ENCODE measurements around the gene SMARCB1. TPM values are rescaled to one million over a fixed set of nuclear protein-coding genes. Genes with fewer than 3 reads are reported as not detected.

Gene SMARCB1
- total and polyA plus RNA-seq, 5 donors from 2014 or later, result 28.3 to 58.4 (median 30.6) TPM

DNA sequence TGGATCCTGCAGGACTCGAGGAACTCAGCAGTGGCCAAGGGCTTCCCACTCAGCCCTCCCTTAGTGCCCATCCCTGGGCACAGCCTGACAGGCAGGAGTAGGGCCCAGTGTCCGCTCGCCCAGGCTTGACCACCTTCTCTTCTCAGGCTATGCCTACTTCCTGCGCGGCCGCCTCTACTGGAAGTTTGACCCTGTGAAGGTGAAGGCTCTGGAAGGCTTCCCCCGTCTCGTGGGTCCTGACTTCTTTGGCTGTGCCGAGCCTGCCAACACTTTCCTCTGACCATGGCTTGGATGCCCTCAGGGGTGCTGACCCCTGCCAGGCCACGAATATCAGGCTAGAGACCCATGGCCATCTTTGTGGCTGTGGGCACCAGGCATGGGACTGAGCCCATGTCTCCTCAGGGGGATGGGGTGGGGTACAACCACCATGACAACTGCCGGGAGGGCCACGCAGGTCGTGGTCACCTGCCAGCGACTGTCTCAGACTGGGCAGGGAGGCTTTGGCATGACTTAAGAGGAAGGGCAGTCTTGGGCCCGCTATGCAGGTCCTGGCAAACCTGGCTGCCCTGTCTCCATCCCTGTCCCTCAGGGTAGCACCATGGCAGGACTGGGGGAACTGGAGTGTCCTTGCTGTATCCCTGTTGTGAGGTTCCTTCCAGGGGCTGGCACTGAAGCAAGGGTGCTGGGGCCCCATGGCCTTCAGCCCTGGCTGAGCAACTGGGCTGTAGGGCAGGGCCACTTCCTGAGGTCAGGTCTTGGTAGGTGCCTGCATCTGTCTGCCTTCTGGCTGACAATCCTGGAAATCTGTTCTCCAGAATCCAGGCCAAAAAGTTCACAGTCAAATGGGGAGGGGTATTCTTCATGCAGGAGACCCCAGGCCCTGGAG is 3.3 kb upstream of the SMARCB1 start:
- H3K27me3 ChIP-seq (ENCODE audit: control insufficient read depth, insufficient read depth, low read length), result no peaks in the 10 kb centered on the region
- H3K27ac ChIP-seq (ENCODE audit: insufficient read depth, low read length, poor library complexity, severe bottlenecking), result no peak overlapping the region
- Mint-ChIP-seq H3K27me3 (peaks cover 4% of the 10 kb centered on the region), H3K27ac (no peak overlapping the region), H3K36me3 (no peaks in the 10 kb centered on the region), H3K4me3 (peak overlapping the region in 1 of 4 donors; percentile 47), H3K9me3 (no peaks in the 10 kb centered on the region), H3K4me1 (peaks cover 4 to 21% (median 17%) of the 10 kb centered on the region in 4 donors)
- H3K4me1 ChIP-seq (ENCODE audit: control insufficient read depth, insufficient read depth, low read length, poor library complexity, severe bottlenecking), result peaks cover 17% of the 10 kb centered on the region
- no peaks in the 10 kb centered on the region for H3K36me3 ChIP-seq (ENCODE audit: control insufficient read depth, insufficient read depth, low read length)
- ATAC-seq (ENCODE audit: low read depth in 2 of 2), result no peak
- H3K9me3 ChIP-seq (ENCODE audit: control insufficient read depth in 2 of 2, low read length in 2 of 2), result no peaks in the 10 kb centered on the region
- DNase-seq, result no peak
- no peak overlapping the region for H3K4me3 ChIP-seq (ENCODE audit: low read depth, low read length)

GRCh38 chr22:23784215-23784732 is 2.5 kb upstream of the SMARCB1 start:
- peak overlapping the region; percentile 8 to 69 (median 20) for H3K27ac Mint-ChIP-seq
- H3K9me3 Mint-ChIP-seq, result no peaks in the 10 kb centered on the region
- peaks cover 4% of the 10 kb centered on the region for H3K27me3 Mint-ChIP-seq
- no peak for DNase-seq
- Histone ChIP-seq H3K27ac (ENCODE audit: insufficient read depth, low read length, poor library complexity, severe bottlenecking) (no peak overlapping the region), H3K4me3 (ENCODE audit: low read depth, low read length) (no peak overlapping the region), H3K27me3 (ENCODE audit: control insufficient read depth, insufficient read depth, low read length) (no peaks in the 10 kb centered on the region), H3K36me3 (ENCODE audit: control insufficient read depth, insufficient read depth, low read length) (no peaks in the 10 kb centered on the region), H3K4me1 (ENCODE audit: control insufficient read depth, insufficient read depth, low read length, poor library complexity, severe bottlenecking) (peaks cover 20% of the 10 kb centered on the region), H3K9me3 (ENCODE audit: control insufficient read depth in 2 of 2, low read length in 2 of 2) (no peaks in the 10 kb centered on the region)
- peak overlapping the region in 1 of 4 donors; percentile 58 for H3K4me3 Mint-ChIP-seq
- ATAC-seq (ENCODE audit: low read depth in 2 of 2), result no peak
- H3K36me3 Mint-ChIP-seq, result peaks cover 1% of the 10 kb centered on the region
- H3K4me1 Mint-ChIP-seq, result peaks cover 7 to 27% (median 20%) of the 10 kb centered on the region in 4 donors

- ATAC-seq (ENCODE audit: low read depth in 2 of 2) (no peak), DNase-seq (peak in 1 of 3 donors; percentile 55)
- Histone ChIP-seq H3K27me3 (ENCODE audit: control insufficient read depth, insufficient read depth, low read length) (no peaks in the 10 kb centered on the region), H3K4me3 (ENCODE audit: low read depth, low read length) (peak overlapping the region; percentile 84), H3K36me3 (ENCODE audit: control insufficient read depth, insufficient read depth, low read length) (peaks cover under 1% of the 10 kb centered on the region), H3K4me1 (ENCODE audit: control insufficient read depth, insufficient read depth, low read length, poor library complexity, severe bottlenecking) (peaks cover 20% of the 10 kb centered on the region), H3K9me3 (ENCODE audit: control insufficient read depth in 2 of 2, low read length in 2 of 2) (no peaks in the 10 kb centered on the region), H3K27ac (ENCODE audit: insufficient read depth, low read length, poor library complexity, severe bottlenecking) (peak overlapping the region; percentile 99)
- Mint-ChIP-seq H3K4me1 (peaks cover 14 to 40% (median 28%) of the 10 kb centered on the region in 4 donors), H3K4me3 (peak overlapping the region; percentile 91 to 95 (median 92)), H3K9me3 (no peaks in the 10 kb centered on the region), H3K27ac (peak overlapping the region; percentile 94 to 95 (median 94)), H3K36me3 (peaks cover 7% of the 10 kb centered on the region), H3K27me3 (no peaks in the 10 kb centered on the region)
Measured at GRCh38 chr22:23786261-23786710, 480 bp upstream of the SMARCB1 start.

DNA sequence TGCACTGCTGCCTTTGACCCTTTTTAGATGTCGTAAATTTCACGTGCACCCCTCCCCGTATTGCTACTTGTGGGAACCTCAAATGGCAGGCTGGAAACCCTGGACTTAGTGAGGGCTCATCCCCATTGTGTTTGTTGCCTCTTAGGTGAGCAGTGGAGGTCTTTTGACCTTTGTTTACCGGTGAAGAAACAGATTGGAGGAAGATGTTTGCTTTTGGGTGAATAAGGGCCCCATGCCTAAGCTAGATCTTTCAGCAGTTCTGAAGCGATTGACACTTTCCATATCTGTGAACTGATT is 782 bp downstream of the SMARCB1 start:
- H3K4me3 Mint-ChIP-seq, result peak overlapping the region; percentile 91 to 95 (median 92)
- H3K9me3 Mint-ChIP-seq, result no peaks in the 10 kb centered on the region
- Histone ChIP-seq H3K4me3 (ENCODE audit: low read depth, low read length) (peak overlapping the region; percentile 92), H3K9me3 (ENCODE audit: control insufficient read depth in 2 of 2, low read length in 2 of 2) (no peaks in the 10 kb centered on the region), H3K27me3 (ENCODE audit: control insufficient read depth, insufficient read depth, low read length) (no peaks in the 10 kb centered on the region), H3K27ac (ENCODE audit: insufficient read depth, low read length, poor library complexity, severe bottlenecking) (peak overlapping the region; percentile 99), H3K4me1 (ENCODE audit: control insufficient read depth, insufficient read depth, low read length, poor library complexity, severe bottlenecking) (peaks cover 20% of the 10 kb centered on the region), H3K36me3 (ENCODE audit: control insufficient read depth, insufficient read depth, low read length) (peaks cover 12% of the 10 kb centered on the region)
- peaks cover 7% of the 10 kb centered on the region for H3K36me3 Mint-ChIP-seq
- peaks cover 14 to 49% (median 30%) of the 10 kb centered on the region in 4 donors for H3K4me1 Mint-ChIP-seq
- H3K27ac Mint-ChIP-seq, result peak overlapping the region; percentile 74 to 94 (median 84)
- ATAC-seq (ENCODE audit: low read depth in 2 of 2) (peak; percentile 8 to 13), DNase-seq (no peak)
- no peaks in the 10 kb centered on the region for H3K27me3 Mint-ChIP-seq

DNA sequence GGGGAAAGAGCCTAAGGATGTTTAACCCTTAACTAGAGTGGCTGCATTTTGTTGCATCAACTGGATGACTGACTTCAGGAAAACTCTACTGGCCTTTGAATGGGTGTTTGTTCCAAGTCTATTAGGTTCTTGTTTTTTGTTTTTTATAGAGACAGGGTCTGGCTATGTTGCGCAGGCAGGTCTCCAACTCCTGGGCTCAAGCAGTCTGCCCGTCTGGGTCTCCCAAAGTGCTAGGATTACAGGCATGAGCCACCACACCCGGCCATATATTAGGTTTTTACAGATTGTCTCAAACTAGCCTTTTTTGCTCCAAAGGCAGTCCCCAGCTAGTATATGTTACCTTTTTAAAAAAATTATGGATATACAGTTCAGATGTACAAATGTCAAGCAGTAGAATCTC is 1.1 kb downstream of the SMARCB1 start:
- Histone ChIP-seq H3K27ac (ENCODE audit: insufficient read depth, low read length, poor library complexity, severe bottlenecking) (peak overlapping the region; percentile 99), H3K4me3 (ENCODE audit: low read depth, low read length) (peak overlapping the region; percentile 92), H3K36me3 (ENCODE audit: control insufficient read depth, insufficient read depth, low read length) (peaks cover 15% of the 10 kb centered on the region), H3K27me3 (ENCODE audit: control insufficient read depth, insufficient read depth, low read length) (no peaks in the 10 kb centered on the region), H3K9me3 (ENCODE audit: control insufficient read depth in 2 of 2, low read length in 2 of 2) (no peaks in the 10 kb centered on the region), H3K4me1 (ENCODE audit: control insufficient read depth, insufficient read depth, low read length, poor library complexity, severe bottlenecking) (peaks cover 20% of the 10 kb centered on the region)
- H3K4me3 Mint-ChIP-seq, result peak overlapping the region; percentile 91 to 95 (median 92)
- no peaks in the 10 kb centered on the region for H3K27me3 Mint-ChIP-seq
- H3K36me3 Mint-ChIP-seq, result peaks cover 7% of the 10 kb centered on the region
- H3K27ac Mint-ChIP-seq, result peak overlapping the region in 2 of 3 donors; percentile 84 to 94
- no peaks in the 10 kb centered on the region for H3K9me3 Mint-ChIP-seq
- H3K4me1 Mint-ChIP-seq, result peaks cover 14 to 51% (median 31%) of the 10 kb centered on the region in 4 donors
- ATAC-seq (ENCODE audit: low read depth in 2 of 2) (no peak), DNase-seq (no peak)

GRCh38 chr22:23789121-23789520 is 2.4 kb downstream of the SMARCB1 start:
- Mint-ChIP-seq H3K4me3 (peak overlapping the region; percentile 75 to 95 (median 84)), H3K27ac (no peak overlapping the region), H3K9me3 (no peaks in the 10 kb centered on the region), H3K27me3 (no peaks in the 10 kb centered on the region), H3K4me1 (peaks cover 14 to 51% (median 35%) of the 10 kb centered on the region in 4 donors), H3K36me3 (peaks cover 12% of the 10 kb centered on the region)
- H3K36me3 ChIP-seq (ENCODE audit: control insufficient read depth, insufficient read depth, low read length), result peaks cover 26% of the 10 kb centered on the region
- H3K4me3 ChIP-seq (ENCODE audit: low read depth, low read length), result no peak overlapping the region
- ATAC-seq (ENCODE audit: low read depth in 2 of 2) (no peak), DNase-seq (no peak)
- H3K27me3 ChIP-seq (ENCODE audit: control insufficient read depth, insufficient read depth, low read length), result no peaks in the 10 kb centered on the region
- no peaks in the 10 kb centered on the region for H3K9me3 ChIP-seq (ENCODE audit: control insufficient read depth in 2 of 2, low read length in 2 of 2)
- peaks cover 20% of the 10 kb centered on the region for H3K4me1 ChIP-seq (ENCODE audit: control insufficient read depth, insufficient read depth, low read length, poor library complexity, severe bottlenecking)
- H3K27ac ChIP-seq (ENCODE audit: insufficient read depth, low read length, poor library complexity, severe bottlenecking), result no peak overlapping the region

DNA sequence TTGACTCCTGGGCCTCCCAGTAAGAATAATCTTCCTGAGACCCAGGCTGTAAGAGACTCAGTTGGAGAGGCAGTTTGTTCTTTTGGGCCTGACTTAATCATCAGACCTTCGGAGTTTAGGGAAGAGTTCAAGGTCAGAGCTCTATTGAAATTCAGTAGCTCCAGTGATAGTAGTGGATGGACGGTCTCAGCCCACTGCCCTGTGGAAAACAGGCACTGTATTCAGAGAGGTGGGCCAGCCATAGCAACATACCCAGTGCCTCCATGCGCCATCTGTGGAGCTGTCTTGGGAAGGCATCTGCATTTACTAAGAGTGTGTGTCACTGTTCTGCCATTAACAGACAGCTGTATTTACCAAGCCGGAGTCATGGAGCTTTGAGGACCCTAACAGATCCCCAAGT is 2.9 kb downstream of the SMARCB1 start:
- Histone ChIP-seq H3K9me3 (ENCODE audit: control insufficient read depth in 2 of 2, low read length in 2 of 2) (no peaks in the 10 kb centered on the region), H3K36me3 (ENCODE audit: control insufficient read depth, insufficient read depth, low read length) (peaks cover 29% of the 10 kb centered on the region), H3K27ac (ENCODE audit: insufficient read depth, low read length, poor library complexity, severe bottlenecking) (no peak overlapping the region), H3K27me3 (ENCODE audit: control insufficient read depth, insufficient read depth, low read length) (no peaks in the 10 kb centered on the region), H3K4me3 (ENCODE audit: low read depth, low read length) (no peak overlapping the region), H3K4me1 (ENCODE audit: control insufficient read depth, insufficient read depth, low read length, poor library complexity, severe bottlenecking) (peaks cover 20% of the 10 kb centered on the region)
- H3K4me1 Mint-ChIP-seq, result peaks cover 14 to 51% (median 34%) of the 10 kb centered on the region in 4 donors
- H3K27ac Mint-ChIP-seq, result peak overlapping the region in 1 of 3 donors; percentile 59
- ATAC-seq (ENCODE audit: low read depth in 2 of 2), result no peak
- H3K9me3 Mint-ChIP-seq, result no peaks in the 10 kb centered on the region
- DNase-seq, result no peak
- no peaks in the 10 kb centered on the region for H3K27me3 Mint-ChIP-seq
- peaks cover 12% of the 10 kb centered on the region for H3K36me3 Mint-ChIP-seq
- peak overlapping the region in 3 of 4 donors; percentile 35 to 76 (median 39) for H3K4me3 Mint-ChIP-seq
